Neural crest cell (in vitro differentiated cells): Measurements from ENCODE around the gene DGCR6L. TPM values are rescaled to one million over a fixed set of nuclear protein-coding genes. Genes with fewer than 3 reads are reported as not detected.
"Not testable (repeated sequence)": the region's sequence is repeated elsewhere in the genome, so short reads cannot be mapped to it uniquely, and the experiment has no call there.

Experiments
- DNase-seq: peaks from one replicate; pipeline ENCODE4 v3.0.0; 2021; ENCODE audit warnings: low read depth, mixed read lengths, low spot score
- H3K27ac Mint-ChIP-seq: one replicate; pipeline ENCODE4 v1.8.0; 2021; ENCODE audit warnings: mild to moderate bottlenecking, mixed read lengths; ENCODE audit not compliant: unreplicated experiment
- H3K27me3 Mint-ChIP-seq: 2 replicates; pipeline ENCODE4 v1.8.0; 2021; ENCODE audit warnings: low read depth, mild to moderate bottlenecking, mixed read lengths
- H3K36me3 Mint-ChIP-seq: 2 replicates; pipeline ENCODE4 v1.8.0; 2021; ENCODE audit warnings: low read depth, mild to moderate bottlenecking, mixed read lengths
- H3K4me1 Mint-ChIP-seq: 2 replicates; pipeline ENCODE4 v1.8.0; 2021; ENCODE audit warnings: mixed read lengths
- H3K4me3 Mint-ChIP-seq: one replicate; pipeline ENCODE4 v1.8.0; 2021; ENCODE audit warnings: mild to moderate bottlenecking, mixed read lengths
- H3K9me3 Mint-ChIP-seq: 2 replicates; pipeline ENCODE4 v1.8.0; 2021; ENCODE audit warnings: mixed read lengths
- CTCF ChIP-seq: fragments of 200-600 bp; sonication (generic); conservative IDR thresholded peaks from 2 replicates; pipeline ENCODE4 v1.5.0; 2021; ENCODE audit warnings: antibody characterized with exemption, mild to moderate bottlenecking
- total RNA-seq: library from RNA; stranded (reverse); gene quantifications from 2 replicates; pipeline ENCODE4 v1.2.1, GENCODE V29; 2021

DGCR6L gene
- total RNA-seq, 1 donor from 2014 or later, result 58.7 TPM

GRCh38 chr22:20312396-20313191 lies 7.3 kb downstream of the DGCR6L start:
- Mint-ChIP-seq H3K27me3 (no peaks in the 10 kb centered on the region), H3K27ac (no peak overlapping the region), H3K4me1 (peaks cover 12% of the 10 kb centered on the region), H3K9me3 (no peaks in the 10 kb centered on the region), H3K4me3 (no peak overlapping the region), H3K36me3 (no peaks in the 10 kb centered on the region)
- no peak for TF ChIP-seq CTCF
- DNase-seq, result no peak

GRCh38 chr22:20311249-20312062 lies 8.4 kb downstream of the DGCR6L start:
- not testable (repeated sequence) for H3K4me1 Mint-ChIP-seq, H3K36me3 Mint-ChIP-seq, H3K9me3 Mint-ChIP-seq, H3K4me3 Mint-ChIP-seq, H3K27me3 Mint-ChIP-seq, DNase-seq
- H3K27ac Mint-ChIP-seq, result peak overlapping the region; percentile 50

GRCh38 chr22:20310773-20311172 lies 9.1 kb downstream of the DGCR6L start:
- H3K36me3 Mint-ChIP-seq, H3K4me3 Mint-ChIP-seq, H3K27ac Mint-ChIP-seq, H3K9me3 Mint-ChIP-seq, DNase-seq, H3K27me3 Mint-ChIP-seq, H3K4me1 Mint-ChIP-seq: not testable (repeated sequence)

DNA sequence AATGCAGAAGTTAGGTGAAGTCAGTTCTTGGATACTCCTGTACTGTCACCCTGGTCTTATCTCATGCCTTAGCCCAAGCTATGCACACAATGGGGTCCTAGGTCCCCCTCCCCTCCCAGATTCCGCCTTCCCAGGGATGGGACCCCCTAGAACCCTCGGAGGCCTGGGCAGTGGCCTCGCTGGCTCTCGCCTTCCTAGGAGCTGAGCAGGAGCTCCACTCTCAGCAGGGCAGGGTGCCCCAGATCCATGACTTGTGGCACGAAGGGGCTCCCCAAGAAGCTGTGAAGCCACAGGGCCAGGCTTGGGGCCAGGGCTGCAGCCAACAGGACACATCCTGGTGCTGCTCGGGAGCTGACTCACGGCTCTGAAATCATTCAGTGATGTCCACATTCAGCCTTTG lies 9.7 kb downstream of the DGCR6L start:
- DNase-seq, H3K27me3 Mint-ChIP-seq, H3K4me1 Mint-ChIP-seq, H3K4me3 Mint-ChIP-seq, H3K36me3 Mint-ChIP-seq, H3K27ac Mint-ChIP-seq, H3K9me3 Mint-ChIP-seq: not testable (repeated sequence)

GRCh38 chr22:20308806-20309650 lies 10.8 kb downstream of the DGCR6L start:
- not testable (repeated sequence) for DNase-seq, H3K27ac Mint-ChIP-seq, H3K9me3 Mint-ChIP-seq, H3K27me3 Mint-ChIP-seq, H3K4me3 Mint-ChIP-seq, H3K36me3 Mint-ChIP-seq, H3K4me1 Mint-ChIP-seq

DNA sequence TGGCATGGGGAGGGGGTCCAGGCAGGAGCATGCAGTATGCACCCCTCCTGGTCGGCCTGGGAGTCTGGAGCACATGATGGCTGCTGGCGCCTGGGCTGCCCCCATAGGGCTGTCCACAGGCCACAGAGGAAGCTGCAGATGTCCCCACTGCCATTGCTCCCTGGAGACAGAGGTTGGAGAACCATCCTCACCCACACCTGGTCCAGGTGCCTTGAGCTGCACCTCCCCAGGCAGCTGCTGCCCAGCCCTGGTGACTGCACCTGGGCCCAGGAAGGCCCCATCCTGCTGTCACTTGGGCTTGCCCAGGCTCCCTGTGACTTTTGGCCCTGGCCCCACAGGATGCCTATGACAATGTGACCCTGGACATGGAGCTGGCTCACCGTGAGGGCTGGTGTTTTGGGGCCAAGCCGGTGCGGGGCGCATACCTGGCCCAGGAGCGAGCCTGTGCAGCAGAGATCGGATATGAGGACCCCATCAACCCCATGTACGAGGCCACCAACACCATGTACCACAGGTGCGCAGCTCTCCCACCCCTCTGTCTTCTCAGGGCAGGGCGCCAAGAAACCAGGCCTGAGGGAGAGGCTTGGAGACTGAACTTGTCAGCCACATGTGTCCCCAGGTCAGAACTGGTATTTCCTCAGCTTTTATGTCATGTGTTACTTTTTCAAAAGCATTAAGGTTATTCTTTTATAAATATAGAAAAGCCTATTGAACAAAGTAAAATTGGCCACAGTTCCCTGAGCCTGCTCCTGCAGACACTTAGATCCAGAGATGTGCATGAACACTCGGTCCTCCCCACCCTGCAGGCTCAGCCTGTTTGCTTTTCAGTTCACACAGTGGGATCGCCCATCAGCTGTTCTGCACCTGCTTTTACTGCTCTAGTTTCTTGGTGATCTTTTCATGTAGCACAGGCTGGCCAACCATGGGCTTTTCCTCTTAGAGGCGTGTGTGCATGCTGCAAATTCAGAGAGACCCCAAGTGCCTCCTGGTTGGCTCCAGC lies 12.1 kb downstream of the DGCR6L start:
- not testable (repeated sequence) for DNase-seq, H3K9me3 Mint-ChIP-seq, H3K36me3 Mint-ChIP-seq, H3K4me1 Mint-ChIP-seq, H3K27me3 Mint-ChIP-seq, H3K4me3 Mint-ChIP-seq, H3K27ac Mint-ChIP-seq

GRCh38 chr22:20306646-20307447 lies 13.0 kb downstream of the DGCR6L start:
- not testable (repeated sequence) for DNase-seq, H3K9me3 Mint-ChIP-seq, H3K27me3 Mint-ChIP-seq, H3K36me3 Mint-ChIP-seq, H3K4me3 Mint-ChIP-seq, H3K27ac Mint-ChIP-seq, H3K4me1 Mint-ChIP-seq
